HS-27A (cell line): Measurements from ENCODE around the gene SH3RF3.

Source experiments
- DNase-seq: peaks from one replicate; pipeline ENCODE4 v3.0.0-alpha.2; 2012; ENCODE audit warnings: low read depth, missing footprints

Gene SH3RF3

DNA sequence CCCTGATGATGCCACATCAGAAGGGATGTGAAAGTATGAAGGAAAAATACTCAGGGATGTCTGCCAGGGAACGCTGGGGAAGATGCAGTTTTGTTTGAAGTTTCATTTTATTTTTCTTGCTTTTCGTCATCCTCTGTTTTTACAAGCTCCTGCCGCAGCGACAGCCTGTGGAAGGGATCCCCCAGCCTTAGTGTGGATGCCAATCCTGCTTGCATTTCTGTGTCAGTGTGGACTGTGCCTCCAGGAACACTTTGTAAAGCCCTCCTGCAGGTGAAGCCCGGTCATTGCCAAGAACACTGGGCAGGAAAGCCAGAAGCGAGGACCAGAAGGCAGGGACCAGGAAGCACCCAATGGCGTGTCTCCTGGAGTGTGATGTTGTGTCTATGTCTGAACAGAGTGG is 250.5 kb downstream of the SH3RF3 start:
- no peak for DNase-seq

DNA sequence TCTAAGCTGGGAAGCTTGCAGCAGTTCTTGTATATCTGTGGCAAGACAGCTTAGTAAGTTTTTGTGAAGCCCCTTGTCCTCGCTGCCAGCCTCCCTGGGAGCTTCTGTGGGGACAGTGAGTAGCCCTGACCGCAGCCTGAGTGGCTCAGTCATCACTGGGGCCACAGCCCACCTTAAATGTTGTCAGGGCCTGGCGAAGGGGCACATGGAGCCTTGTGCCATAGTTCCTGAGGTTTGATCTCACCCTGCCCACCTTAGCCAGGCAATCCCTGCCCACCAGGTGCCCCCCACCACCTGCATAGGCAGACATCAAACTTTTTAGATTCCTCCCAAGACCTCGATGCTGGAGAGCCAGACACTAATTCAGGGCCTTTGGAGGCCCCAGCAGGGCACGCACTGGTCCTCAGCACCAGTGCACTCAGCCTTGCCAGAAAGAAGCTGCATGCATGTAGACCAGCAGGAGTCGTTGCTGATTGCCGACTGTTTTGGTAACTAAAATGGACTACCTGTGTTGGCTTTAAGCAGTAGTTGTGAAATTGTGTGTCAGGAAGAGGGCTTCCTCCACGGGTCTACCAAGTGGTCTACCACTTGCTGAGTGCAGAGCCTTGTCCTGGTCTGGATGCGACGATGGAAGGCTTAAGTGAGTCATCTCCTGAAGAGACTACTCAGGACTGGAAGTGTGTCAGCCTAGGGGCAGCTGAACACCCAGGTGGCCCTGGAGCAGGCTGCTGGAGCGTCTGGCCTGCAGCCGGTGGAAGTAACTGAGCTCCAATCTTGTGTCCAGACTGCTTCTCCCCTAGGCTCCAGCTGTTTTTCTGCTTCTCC is 251.7 kb downstream of the SH3RF3 start:
- DNase-seq: no peak

DNA sequence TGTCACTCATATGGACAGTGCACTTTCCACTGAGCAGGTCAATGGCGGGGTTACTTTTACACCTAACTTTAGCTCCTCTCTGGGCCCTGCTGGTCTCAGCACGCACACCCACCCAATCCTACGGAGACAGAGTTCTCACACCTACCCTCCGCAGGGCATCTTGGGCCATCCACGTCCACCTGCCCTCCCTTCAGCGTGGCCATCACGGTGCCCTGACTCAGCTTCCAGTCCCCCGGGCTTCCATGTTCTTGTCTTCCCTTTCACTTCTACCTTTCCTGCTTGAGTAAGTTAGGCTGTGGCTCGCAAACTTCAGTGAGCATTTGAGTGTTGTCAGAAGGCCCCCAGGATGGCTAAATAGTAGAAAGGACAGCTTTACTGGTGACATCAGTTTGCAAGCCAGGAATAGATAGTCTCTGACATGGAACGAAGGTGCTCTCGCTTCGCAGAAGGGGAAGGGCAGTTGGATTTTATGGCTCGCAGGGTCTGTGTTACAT is 252.4 kb downstream of the SH3RF3 start:
- no peak for DNase-seq

DNA sequence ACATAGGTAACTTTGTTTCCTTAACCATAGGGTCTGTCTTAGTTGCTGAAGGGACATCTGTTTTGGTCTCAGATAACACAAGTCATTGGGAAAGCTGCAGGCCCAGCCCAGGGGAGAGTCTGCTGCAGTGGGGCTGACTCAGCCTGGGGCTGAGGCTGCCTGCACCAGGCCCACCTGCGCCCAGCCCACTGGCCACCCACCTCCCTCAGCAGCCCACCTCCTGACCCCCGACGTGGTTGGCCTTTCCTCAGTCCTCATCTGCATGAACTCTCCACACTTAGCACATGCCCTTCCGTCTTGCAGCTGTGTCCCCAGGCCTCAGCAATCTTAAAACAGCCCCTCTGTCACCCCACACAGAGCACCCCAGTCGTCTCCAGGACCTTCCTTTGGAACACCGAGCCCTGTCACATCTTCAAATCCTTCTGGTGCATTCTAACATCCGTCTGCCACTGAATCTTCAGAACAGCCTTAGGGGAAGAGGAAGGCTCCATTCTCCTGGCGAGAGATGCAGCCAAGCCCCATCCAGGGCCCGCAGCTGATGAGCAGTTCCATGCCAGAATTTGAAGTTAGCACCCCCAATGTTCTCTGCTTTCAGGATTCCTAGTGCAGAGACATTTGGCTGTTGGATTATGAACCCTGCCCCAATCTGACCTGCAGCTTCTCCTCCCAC is 253.4 kb downstream of the SH3RF3 start:
- no peak for DNase-seq

DNA sequence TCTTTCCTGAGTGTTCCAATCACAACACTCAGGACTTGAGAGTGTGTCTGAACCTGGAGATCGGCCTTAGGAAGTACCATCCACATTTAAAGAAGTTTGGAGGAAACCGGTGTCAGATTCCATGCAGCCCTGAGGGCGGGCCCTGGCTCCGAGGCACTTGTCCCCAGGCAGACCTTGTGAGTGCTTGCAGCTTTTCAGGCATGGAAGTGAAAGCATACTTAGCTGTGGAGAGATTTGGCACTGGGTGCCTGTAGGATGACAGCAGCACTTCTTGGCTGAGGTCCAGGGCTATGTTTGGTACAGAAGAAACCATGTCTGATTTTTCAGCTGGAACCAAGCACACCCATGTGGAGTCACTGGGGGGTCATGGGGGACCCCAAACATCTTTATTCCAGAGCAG is 253.9 kb downstream of the SH3RF3 start:
- peak; percentile 57 for DNase-seq

DNA sequence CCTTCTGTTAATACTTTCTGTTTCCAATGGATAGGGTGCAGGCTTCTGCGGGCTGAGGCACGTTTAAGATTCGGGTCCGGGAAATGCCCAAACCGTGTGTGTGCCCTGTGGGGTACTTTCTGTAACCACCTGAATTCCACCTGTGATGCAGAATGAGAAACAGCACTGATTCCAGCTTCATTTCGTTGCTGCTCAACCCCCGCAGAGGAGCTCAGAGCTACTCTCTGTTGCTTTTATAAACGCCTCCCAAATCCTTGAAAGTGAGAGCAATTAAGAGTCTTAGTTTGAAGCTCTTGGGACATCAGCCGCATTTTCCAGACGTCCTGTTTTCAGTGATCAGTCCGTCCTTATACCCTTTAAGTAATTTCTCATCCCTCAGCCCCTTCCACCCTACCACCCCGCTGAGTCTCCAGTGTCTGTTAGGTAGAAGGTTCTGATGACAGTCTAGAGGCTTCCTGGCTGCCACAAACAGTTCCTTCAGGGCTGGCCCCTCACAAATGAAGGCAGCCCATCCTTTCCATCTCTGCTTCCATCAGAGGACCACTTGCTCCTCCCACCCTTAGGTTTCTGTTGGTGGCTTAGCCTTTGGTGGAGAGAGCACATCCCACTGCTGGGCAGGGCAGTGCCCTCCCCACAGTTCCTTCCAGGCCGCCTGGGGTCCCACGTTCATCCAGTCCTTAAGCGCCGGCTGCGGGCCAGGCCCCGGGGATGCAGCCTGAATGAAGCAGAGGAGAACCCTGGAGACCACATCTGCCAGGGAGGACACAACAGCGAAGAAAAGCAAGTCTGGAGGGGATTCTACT is 254.7 kb downstream of the SH3RF3 start:
- no peak for DNase-seq

DNA sequence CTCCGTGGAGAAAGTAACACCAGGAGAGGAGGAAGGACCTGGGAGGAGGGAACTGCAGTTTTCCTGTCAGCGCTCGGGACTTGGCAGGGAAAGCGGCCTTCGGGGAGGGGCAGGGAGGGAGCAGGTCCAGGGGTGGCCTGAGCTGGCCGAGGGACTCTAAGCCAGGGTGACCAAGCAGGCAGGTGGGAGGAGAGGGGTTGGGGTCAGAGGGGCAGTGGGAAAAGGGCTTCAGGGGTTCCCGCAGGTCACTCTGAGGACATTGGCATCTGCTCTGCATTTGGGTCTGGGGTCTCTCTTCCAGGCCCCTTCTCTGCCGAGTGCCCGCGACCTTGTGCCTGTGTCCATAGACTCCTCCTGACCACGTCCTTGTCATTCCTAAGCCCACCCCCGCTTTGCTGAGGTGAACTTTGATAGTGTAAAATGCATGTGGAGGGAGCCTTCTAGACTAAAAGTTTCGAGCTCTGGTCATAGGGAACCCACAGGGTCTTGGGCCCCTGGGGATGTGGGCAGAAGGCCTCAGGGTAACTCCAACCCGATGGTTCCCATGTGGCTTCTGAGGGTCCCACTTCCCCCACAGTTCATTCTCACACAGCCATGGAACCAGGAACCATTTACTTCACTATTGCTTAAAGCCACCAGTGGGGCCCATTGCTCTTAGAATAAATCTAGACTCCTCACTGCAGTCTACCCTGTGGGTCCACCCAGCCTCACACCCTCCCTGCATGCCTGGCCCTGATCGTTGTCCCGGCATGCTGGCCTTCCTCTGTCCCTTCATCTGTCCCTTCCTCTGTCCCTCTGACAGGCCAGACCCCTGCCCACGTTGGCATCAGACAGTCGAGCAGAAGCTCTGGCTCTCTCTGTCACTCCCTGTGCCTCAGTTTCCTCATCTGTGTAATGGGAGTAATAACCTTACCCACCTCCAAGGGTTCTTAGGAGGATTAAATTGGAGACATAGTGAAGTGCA is 255.6 kb downstream of the SH3RF3 start:
- DNase-seq: no peak

DNA sequence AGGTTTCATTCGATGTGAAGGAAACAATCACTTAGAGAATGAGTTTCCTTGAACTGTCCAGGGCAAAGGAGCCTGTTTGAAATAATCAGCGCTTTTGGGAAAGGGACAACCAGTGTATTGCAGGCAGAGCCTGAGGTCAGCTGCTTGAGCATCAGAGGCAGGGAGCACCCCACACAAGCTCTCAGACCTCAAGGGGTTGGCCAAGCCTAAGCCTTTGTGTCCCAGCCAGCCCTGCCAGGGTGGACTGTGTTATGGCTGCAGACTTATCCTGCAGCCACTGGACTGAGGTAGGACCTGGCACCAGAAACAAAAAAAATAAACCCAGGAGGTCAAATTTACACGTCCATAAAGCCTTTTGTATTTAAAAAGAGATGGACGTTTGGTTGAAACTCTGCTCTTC is 256.5 kb downstream of the SH3RF3 start:
- DNase-seq: no peak

DNA sequence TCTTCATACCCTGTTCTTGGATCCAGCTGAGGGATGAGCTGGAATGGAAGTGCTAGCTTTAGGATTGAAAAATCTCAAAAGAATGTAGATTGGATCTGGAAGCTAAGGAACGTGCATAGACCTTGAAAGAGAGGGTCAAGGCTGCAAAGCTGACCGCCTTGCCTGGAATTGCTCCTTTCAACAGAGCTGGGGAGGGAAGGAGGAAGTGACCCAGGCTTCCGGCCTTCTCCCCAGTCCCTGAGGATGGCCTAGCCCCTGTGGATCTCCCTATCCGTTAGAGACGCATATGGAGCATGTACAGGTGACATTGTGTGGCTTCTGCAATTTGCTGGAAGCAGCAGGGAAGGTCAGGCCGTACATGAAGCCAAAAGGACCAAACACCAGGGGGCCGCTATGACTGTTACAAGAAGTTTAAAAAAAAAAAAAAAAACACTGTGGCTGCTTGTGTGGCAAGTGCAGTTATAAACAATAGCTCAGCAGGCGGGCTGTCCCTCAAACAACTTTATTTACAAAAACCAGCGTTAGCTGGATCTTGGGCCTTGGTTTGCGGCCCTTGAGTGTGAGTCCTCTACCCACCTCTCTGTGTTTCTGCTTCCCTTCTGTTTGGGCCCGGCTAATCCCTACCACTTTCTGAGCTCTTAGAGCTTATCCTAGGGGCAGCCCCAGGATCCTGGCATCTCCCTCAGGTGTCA is 257.1 kb downstream of the SH3RF3 start:
- no peak for DNase-seq

DNA sequence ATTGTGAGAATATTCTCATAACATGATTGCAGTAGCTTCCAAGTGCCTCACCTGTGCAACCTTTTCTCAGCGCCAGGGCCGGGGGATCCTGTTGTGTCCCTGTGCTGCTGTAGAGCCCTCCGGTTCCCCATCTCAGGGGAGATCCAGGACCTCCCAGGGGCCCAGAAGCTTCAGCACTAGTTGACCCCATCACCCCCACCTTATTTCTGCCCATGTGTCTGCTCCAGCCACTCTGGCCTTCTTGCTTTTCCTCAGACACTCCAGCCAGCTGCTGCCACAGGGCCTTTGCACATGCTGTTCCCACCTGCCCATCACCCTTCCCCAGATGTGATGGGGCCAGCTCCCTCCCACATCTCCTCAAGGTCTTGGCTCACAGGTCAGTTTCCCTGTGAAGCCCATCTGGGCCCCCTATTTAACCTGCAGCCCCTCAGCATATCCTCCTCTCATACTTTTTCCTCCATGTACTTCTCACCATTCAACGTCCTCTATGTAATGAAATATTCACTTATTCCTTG is 258.3 kb downstream of the SH3RF3 start:
- DNase-seq: no peak

DNA sequence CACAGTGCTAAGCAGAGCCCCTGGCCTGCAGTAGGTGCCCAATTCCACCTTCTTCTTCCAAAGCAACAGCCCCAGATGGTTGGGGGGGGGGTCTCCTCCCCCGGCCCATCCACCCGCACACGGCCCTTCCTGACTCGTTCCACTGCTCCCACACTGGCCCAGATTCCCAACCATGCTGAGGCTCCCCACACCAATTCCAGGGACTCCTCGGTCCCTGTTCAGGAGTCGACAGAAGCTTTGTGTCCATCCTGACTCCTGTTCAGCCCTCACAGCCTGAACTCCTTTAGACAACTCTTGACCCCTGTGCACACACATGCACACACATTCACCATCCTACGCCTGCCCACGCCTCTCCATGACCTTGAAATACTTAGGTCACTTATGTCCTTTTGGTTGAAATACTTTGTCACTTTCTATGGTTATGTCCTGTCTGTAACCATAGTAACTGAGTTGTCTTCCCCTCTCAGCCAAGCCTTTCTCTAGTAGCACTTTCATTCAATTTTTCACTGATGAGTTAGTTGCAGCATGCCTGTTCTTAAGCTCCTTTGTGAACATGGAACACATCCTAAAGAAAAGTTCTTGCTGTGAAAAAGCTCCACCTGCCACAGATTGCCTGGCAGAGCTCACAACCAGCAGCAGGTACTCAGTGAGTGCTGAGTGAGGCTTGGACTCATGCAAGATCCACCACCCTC is 258.9 kb downstream of the SH3RF3 start:
- DNase-seq: no peak

DNA sequence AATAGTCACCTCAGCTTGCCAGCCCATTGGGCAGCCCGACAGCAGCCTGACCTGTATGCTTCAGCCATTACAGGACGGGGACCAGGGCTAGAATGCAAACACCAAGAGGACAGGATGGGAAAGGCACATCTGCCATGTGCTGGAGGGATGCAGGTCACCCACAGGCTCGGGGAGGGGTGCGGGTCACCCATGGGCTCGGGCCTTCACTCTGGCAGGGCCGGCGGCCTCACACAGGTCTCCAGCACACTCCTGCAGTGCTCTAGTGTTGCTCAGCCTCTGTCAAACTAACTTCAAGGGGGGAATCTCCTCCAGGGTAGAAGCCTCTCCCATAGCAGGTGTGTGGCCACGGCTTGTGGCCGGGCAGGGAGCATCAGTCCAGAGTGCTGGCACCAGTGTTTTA is 262.2 kb downstream of the SH3RF3 start:
- DNase-seq: no peak

DNA sequence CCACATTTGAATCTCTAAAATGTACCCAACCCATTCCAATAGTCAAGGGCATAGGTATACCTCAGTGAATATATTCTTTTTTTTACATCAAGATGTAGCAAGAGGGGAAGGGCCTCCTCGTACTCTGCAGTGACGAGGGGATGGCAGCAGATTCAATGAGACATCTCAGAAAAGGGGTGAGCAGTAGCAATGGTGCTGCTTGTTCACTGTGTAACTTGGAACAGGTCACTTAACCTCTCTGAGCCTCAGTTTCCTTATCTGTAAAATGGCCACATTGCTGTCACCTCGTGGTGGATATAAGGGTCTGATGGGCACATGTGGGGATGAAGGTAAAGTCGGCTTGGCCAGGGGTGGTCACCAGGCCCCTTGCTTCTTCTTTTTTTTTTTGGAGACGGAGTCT is 263.1 kb downstream of the SH3RF3 start:
- DNase-seq: no peak

DNA sequence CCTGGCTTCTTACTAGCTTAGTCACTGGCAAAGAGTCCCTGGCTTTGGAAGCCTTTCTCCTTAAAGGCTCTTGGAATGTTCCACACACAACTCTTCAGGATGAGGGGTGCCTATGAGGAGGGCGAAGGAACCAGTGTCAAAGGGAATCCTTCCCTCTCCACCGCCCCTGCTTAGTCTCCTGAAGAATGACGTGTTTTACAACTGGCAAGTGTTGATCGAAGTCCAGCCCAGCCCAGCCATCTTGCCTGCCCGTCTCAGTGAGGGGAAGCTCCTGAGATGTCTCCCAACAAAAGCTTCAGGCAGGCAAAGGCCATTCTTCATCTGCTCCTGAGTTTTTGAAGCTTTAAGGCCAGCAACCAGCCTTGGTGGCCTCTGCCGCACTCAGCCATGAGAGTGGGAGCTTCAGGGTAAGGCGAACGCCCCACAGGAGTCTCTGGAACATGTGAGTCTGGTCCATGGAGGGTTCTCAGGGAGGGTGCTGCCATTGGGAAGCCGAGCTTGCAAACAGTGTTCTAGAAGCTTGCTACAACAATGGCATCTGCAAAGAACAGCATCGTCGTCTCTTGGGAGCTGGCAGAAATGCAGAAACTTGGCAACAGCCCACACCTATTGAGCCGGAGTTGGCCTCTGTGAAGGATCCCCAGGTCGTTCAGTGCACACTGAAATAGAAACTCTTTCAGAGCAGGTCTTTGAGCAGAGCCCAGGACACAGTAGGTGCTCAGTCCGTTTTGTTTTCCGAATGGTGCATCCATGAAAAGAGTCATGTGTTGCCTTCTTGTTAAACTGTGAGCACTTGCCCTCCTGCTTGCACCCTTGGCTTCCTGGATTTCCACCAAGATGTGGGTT is 264.0 kb downstream of the SH3RF3 start:
- no peak for DNase-seq

DNA sequence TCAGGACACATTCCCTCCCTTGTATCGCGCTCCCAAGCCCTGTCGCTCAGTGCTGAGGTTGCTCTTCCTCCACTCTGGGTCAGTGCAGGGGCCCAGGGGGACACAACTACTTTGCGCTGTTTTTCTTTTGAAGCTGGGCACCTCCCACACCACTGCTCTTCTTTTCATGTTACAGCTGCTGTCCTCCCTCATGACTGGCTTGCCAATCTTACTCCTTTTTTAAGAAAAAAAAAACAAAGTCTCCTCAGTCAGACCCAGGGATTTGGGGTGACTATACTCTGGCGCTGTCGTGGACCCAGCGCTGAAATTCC is 264.6 kb downstream of the SH3RF3 start:
- DNase-seq: no peak

DNA sequence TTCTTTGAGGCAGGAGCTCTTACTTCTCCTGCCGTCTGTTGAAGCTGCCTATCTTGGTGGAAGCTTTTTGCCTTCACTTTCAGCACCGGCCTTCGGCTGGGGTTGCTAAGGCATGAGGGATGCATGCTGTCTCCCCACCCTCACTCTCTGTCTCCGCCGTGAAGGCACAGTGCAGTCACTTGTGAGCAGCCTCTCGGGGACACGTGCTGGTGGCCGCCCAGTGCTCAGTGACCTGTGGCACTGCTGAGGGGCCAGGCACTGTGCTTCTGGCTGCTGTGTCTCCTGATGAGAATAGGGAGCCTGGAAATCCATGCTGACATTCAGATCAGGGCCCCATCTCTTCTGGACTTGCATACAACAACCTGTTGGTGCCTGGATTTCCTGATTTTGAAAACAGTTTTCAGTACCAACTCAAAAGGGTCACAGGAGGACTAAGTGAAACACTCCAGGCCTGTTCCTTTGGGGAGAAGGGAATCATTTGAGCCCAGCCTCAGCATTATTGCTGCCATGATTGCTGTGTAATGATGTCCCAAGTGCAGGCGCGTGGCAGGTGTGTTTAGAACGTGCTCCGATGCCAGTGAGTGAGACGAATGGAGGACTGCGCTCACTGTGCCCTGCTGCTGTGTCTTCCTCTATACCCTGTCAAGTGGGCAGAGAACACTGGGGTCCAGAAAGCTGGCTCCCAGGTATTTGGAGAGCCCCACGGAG is 266.6 kb downstream of the SH3RF3 start:
- DNase-seq: no peak

DNA sequence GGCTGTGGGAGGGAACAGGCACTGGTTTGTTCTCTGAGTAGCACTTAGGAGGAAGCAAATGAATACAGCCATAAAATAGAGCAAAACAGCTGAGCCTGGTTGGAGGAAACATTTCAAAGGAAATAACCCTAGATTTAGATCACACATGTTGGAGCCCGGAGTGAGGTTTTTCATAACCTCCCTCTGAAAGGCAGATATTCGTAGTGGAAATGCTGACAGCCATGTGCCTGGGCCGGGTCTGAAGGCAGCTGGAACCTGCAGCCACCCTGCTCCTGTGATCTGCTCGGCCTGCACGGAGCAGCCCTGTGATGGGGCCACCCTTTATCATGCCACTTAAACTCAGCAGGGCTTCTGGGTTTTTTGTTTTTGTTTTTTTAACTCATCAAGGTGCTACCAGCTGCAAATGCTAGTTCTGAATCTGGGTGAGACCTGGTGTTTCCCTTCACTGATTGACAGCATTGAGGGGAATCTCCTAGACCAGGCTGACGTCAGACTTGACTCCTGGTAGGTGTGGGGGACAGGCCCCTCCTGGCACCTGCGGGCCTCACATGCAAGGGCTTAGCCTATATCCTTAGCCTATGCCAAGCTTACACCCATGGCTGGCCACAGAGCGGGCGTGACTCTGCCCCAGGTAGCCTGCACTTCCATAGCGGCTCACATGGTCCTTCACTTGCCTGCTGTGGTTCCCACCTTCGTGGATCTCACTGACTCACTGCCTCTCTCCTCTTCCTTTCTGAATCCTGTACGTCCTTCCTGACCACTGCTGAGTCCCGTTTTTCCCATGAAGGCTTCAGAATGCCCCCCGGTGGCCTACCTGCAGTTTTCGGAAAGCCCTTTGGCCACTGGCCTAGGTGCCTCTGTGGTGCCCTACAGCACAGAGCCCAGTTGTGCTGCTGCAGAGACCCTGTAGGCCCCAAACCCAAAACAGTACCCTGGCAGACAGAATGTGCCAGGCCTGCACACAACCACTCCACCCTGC is 267.5 kb downstream of the SH3RF3 start:
- DNase-seq: no peak
